HG03196 (cell line): ENCODE data around the gene IGLON5.

Experiments used
- ATAC-seq: cut with Tn5 transposase; IDR thresholded peaks from one replicate; pipeline ENCODE4 v1.9.1; 2021; ENCODE audit not compliant: unreplicated experiment

IGLON5 gene

GRCh38 chr19:51311351-51312257 lies at the start of gene IGLON5:
IGLON5 (plus strand) TSS chr19:51311644; CDS start chr19:51311848, 204 bp downstream.
- ATAC-seq = no peak

- no peak for ATAC-seq
These were observed 47.6 kb upstream of the IGLON5 start for GRCh38 chr19:51263808-51264207.

GRCh38 chr19:51271067-51271466 lies 40.4 kb upstream of the IGLON5 start:
- no peak for ATAC-seq

- no peak for ATAC-seq
These were observed 39.1 kb upstream of the IGLON5 start for GRCh38 chr19:51272183-51272810.

- ATAC-seq = no peak
These were observed 37.2 kb upstream of the IGLON5 start for GRCh38 chr19:51274049-51274770.

GRCh38 chr19:51277112-51277511 lies 34.3 kb upstream of the IGLON5 start:
- ATAC-seq = no peak

GRCh38 chr19:51282335-51282734 lies 29.1 kb upstream of the IGLON5 start:
- no peak for ATAC-seq

- ATAC-seq = no peak
These were observed 25.8 kb upstream of the IGLON5 start for GRCh38 chr19:51285682-51286081.

- ATAC-seq = no peak
These were observed 21.8 kb upstream of the IGLON5 start for GRCh38 chr19:51289635-51290034.

- no peak for ATAC-seq
These were observed 18.5 kb upstream of the IGLON5 start for GRCh38 chr19:51292971-51293370.

GRCh38 chr19:51293571-51294210 lies 17.8 kb upstream of the IGLON5 start:
- ATAC-seq = no peak

- no peak for ATAC-seq
These were observed 17.1 kb upstream of the IGLON5 start for GRCh38 chr19:51294211-51294976.

GRCh38 chr19:51294977-51295375 lies 16.5 kb upstream of the IGLON5 start:
- no peak for ATAC-seq

GRCh38 chr19:51295382-51296126 lies 15.9 kb upstream of the IGLON5 start:
- ATAC-seq = no peak

- no peak for ATAC-seq
These were observed 14.9 kb upstream of the IGLON5 start for GRCh38 chr19:51296336-51297093.

- no peak for ATAC-seq
These were observed 14.0 kb upstream of the IGLON5 start for GRCh38 chr19:51297406-51297805.

GRCh38 chr19:51301266-51301665 lies 10.2 kb upstream of the IGLON5 start:
- ATAC-seq = no peak

- ATAC-seq = no peak
These were observed 6.0 kb upstream of the IGLON5 start for GRCh38 chr19:51305479-51305878.

GRCh38 chr19:51316688-51317087 lies 5.2 kb downstream of the IGLON5 start:
- ATAC-seq = no peak
